ENCODE measurements around the gene CA10. TPM values are rescaled to one million over a fixed set of nuclear protein-coding genes. Genes with fewer than 3 reads are reported as not detected.

Gene CA10
- total RNA-seq (under 1 TPM; 0.15 to 0.96 TPM), total RNA-seq (0 to 2.3 reads per million in 2 donors)

- peak within 1 kb of the TSS; percentile 72 for H3K4me3 Mint-ChIP-seq
Observed at GRCh38 chr17:52158450-52159042, at the start of gene CA10. TSS of gene CA10 (minus strand) at chr17:52158714.

GRCh38 chr17:52207796-52208195, 49.3 kb upstream of the CA10 start:
- Mint-ChIP-seq H3K36me3 (ENCODE audit: low read depth) (no peaks in the 10 kb centered on the region), H3K27me3 (peaks cover 4% of the 10 kb centered on the region), H3K27ac (no peak overlapping the region), H3K4me3 (no peak overlapping the region), H3K4me1 (no peaks in the 10 kb centered on the region)
- no peaks in the 10 kb centered on the region for H3K9me3 ChIP-seq (ENCODE audit: control insufficient read depth, low read length, poor library complexity, severe bottlenecking)
- no peak for ATAC-seq
- DNase-seq, result no peak

More at GRCh38 chr17:52158450-52159042, at the start of gene CA10:
- H3K9me3 ChIP-seq (ENCODE audit: control insufficient read depth, low read length, poor library complexity, severe bottlenecking), result no peaks in the 10 kb centered on the region
- Mint-ChIP-seq H3K36me3 (ENCODE audit: low read depth) (no peaks in the 10 kb centered on the region), H3K27ac (no peak within 1 kb of the TSS), H3K4me1 (peaks cover 6% of the 10 kb centered on the region), H3K27me3 (peaks cover 61% of the 10 kb centered on the region)
- DNase-seq (no peak), ATAC-seq (no peak)

GRCh38 chr17:52202520-52203080, 44.1 kb upstream of the CA10 start:
- no peak for ATAC-seq
- no peak for DNase-seq
- Mint-ChIP-seq H3K36me3 (ENCODE audit: low read depth) (no peaks in the 10 kb centered on the region), H3K27me3 (peaks cover 8% of the 10 kb centered on the region), H3K27ac (no peak overlapping the region), H3K4me3 (no peak overlapping the region), H3K4me1 (no peaks in the 10 kb centered on the region)
- no peaks in the 10 kb centered on the region for H3K9me3 ChIP-seq (ENCODE audit: control insufficient read depth, low read length, poor library complexity, severe bottlenecking)

- H3K27me3 Mint-ChIP-seq, result peaks cover 8% of the 10 kb centered on the region
- no peaks in the 10 kb centered on the region for H3K9me3 ChIP-seq (ENCODE audit: control insufficient read depth, low read length, poor library complexity, severe bottlenecking)
- H3K4me3 Mint-ChIP-seq, result no peak overlapping the region
- no peaks in the 10 kb centered on the region for H3K36me3 Mint-ChIP-seq (ENCODE audit: low read depth)
- ATAC-seq, result no peak
- DNase-seq, result no peak
- H3K4me1 Mint-ChIP-seq, result no peaks in the 10 kb centered on the region
- no peak overlapping the region for H3K27ac Mint-ChIP-seq
Observed at GRCh38 chr17:52201767-52202519, 43.4 kb upstream of the CA10 start.

- ATAC-seq (no peak), DNase-seq (no peak)
- no peaks in the 10 kb centered on the region for H3K9me3 ChIP-seq (ENCODE audit: control insufficient read depth, low read length, poor library complexity, severe bottlenecking)
- Mint-ChIP-seq H3K27ac (no peak overlapping the region), H3K4me1 (no peaks in the 10 kb centered on the region), H3K4me3 (no peak overlapping the region), H3K27me3 (peaks cover 13% of the 10 kb centered on the region), H3K36me3 (ENCODE audit: low read depth) (no peaks in the 10 kb centered on the region)
Observed at GRCh38 chr17:52191491-52191890, 33.0 kb upstream of the CA10 start.

GRCh38 chr17:52181782-52182181, 23.3 kb upstream of the CA10 start:
- H3K27me3 Mint-ChIP-seq, result peaks cover 20% of the 10 kb centered on the region
- no peak overlapping the region for H3K4me3 Mint-ChIP-seq
- DNase-seq (no peak), ATAC-seq (no peak)
- no peak overlapping the region for H3K27ac Mint-ChIP-seq
- no peaks in the 10 kb centered on the region for H3K9me3 ChIP-seq (ENCODE audit: control insufficient read depth, low read length, poor library complexity, severe bottlenecking)
- H3K4me1 Mint-ChIP-seq, result no peaks in the 10 kb centered on the region
- H3K36me3 Mint-ChIP-seq (ENCODE audit: low read depth), result no peaks in the 10 kb centered on the region

- DNase-seq (no peak), ATAC-seq (no peak)
- no peaks in the 10 kb centered on the region for H3K4me1 Mint-ChIP-seq
- H3K27ac Mint-ChIP-seq, result no peak overlapping the region
- H3K9me3 ChIP-seq (ENCODE audit: control insufficient read depth, low read length, poor library complexity, severe bottlenecking), result no peaks in the 10 kb centered on the region
- peaks cover 22% of the 10 kb centered on the region for H3K27me3 Mint-ChIP-seq
- no peaks in the 10 kb centered on the region for H3K36me3 Mint-ChIP-seq (ENCODE audit: low read depth)
- no peak overlapping the region for H3K4me3 Mint-ChIP-seq
Observed at GRCh38 chr17:52178012-52178411, 19.5 kb upstream of the CA10 start.

- Mint-ChIP-seq H3K27me3 (peaks cover 23% of the 10 kb centered on the region), H3K4me3 (no peak overlapping the region), H3K36me3 (ENCODE audit: low read depth) (no peaks in the 10 kb centered on the region), H3K4me1 (no peaks in the 10 kb centered on the region), H3K27ac (no peak overlapping the region)
- no peaks in the 10 kb centered on the region for H3K9me3 ChIP-seq (ENCODE audit: control insufficient read depth, low read length, poor library complexity, severe bottlenecking)
- DNase-seq (no peak), ATAC-seq (no peak)
Observed at GRCh38 chr17:52170963-52171572, 12.6 kb upstream of the CA10 start.

GRCh38 chr17:52160136-52160567, 1.6 kb upstream of the CA10 start:
- Mint-ChIP-seq H3K36me3 (ENCODE audit: low read depth) (no peaks in the 10 kb centered on the region), H3K27me3 (peaks cover 63% of the 10 kb centered on the region), H3K4me3 (no peak overlapping the region), H3K27ac (no peak overlapping the region), H3K4me1 (peaks cover 6% of the 10 kb centered on the region)
- ATAC-seq, result no peak
- no peaks in the 10 kb centered on the region for H3K9me3 ChIP-seq (ENCODE audit: control insufficient read depth, low read length, poor library complexity, severe bottlenecking)
- no peak for DNase-seq

GRCh38 chr17:52159246-52160135, 977 bp upstream of the CA10 start:
- Mint-ChIP-seq H3K4me3 (peak overlapping the region; percentile 69), H3K36me3 (ENCODE audit: low read depth) (no peaks in the 10 kb centered on the region), H3K27ac (no peak overlapping the region), H3K27me3 (peaks cover 61% of the 10 kb centered on the region), H3K4me1 (peaks cover 6% of the 10 kb centered on the region)
- no peak for DNase-seq
- H3K9me3 ChIP-seq (ENCODE audit: control insufficient read depth, low read length, poor library complexity, severe bottlenecking), result no peaks in the 10 kb centered on the region
- ATAC-seq, result no peak

- H3K4me1 Mint-ChIP-seq, result peaks cover 6% of the 10 kb centered on the region
- peak overlapping the region; percentile 72 for H3K4me3 Mint-ChIP-seq
Observed at GRCh38 chr17:52157603-52158449, 688 bp downstream of the CA10 start.

More at GRCh38 chr17:52157603-52158449, 688 bp downstream of the CA10 start:
- Mint-ChIP-seq H3K36me3 (ENCODE audit: low read depth) (no peaks in the 10 kb centered on the region), H3K27me3 (peaks cover 58% of the 10 kb centered on the region), H3K27ac (no peak overlapping the region)
- DNase-seq, result no peak
- H3K9me3 ChIP-seq (ENCODE audit: control insufficient read depth, low read length, poor library complexity, severe bottlenecking), result no peaks in the 10 kb centered on the region
- ATAC-seq, result no peak

Data from T-helper 17 cell (primary cell).